Measurements from ENCODE around the gene RNF41. TPM values are rescaled to one million over a fixed set of nuclear protein-coding genes. Genes with fewer than 3 reads are reported as not detected.

RNF41 gene
- total and polyA plus RNA-seq, 2 of the 13 experiments (the other 11 are each of a cell fraction or from before 2014, with no cell fraction given), result 27.1 to 39.4 TPM

- 88% methylated on average over 1 of the region's 1 CpG for WGBS (ENCODE audit: low lambda C conversion rate)
- Histone ChIP-seq H3K9me3 (ENCODE audit: low read length) (no peaks in the 10 kb centered on the region), H3K4me2 (ENCODE audit: low read depth, low read length) (no peak overlapping the region), H3K4me1 (ENCODE audit: insufficient read depth, low read length) (no peaks in the 10 kb centered on the region), H3K27me3 (ENCODE audit: control insufficient read depth in 1 of 2, insufficient read depth in 2 of 2, low read length in 2 of 2) (no peaks in the 10 kb centered on the region), H3K79me2 (ENCODE audit: insufficient read depth, low read length) (no peaks in the 10 kb centered on the region), H3K27ac (ENCODE audit: extremely low read length, insufficient read depth, low read length) (no peak overlapping the region), H2AFZ (ENCODE audit: low read length) (no peak overlapping the region), H3K36me3 (replicated peaks in 1 of 2; ENCODE audit: control insufficient read depth in 1 of 2, insufficient read depth in 2 of 2, low read length in 2 of 2) (peaks cover 10 to 26% of the 10 kb centered on the region in 2 experiments), H3K4me3 (replicated peaks in 1 of 3; ENCODE audit: insufficient read depth in 1 of 3, low read depth in 2 of 3, low read length in 3 of 3) (no peak overlapping the region), H4K20me1 (ENCODE audit: insufficient read depth, low read length) (no peaks in the 10 kb centered on the region), H3K9ac (ENCODE audit: insufficient read depth, low read depth, low read length) (no peak overlapping the region)
- no TSS peak for BruUV-seq (replicated peaks)
- DNase-seq (ENCODE audit: low spot score) (no peak), ATAC-seq (no peak), FAIRE-seq (no peak)
- ChIA-PET POLR2A (interaction anchor here (1.6 kb wide), 1 partner anchor 19 kb away, joined by 11 read pairs; the partner anchor contains the start of gene RNF41), CTCF (ENCODE audit: low intra/inter-chr PET ratio, low total read pairs) (no interaction called here)
- TF ChIP-seq MEIS1 (CRISPR knock-in tag; IDR thresholded peaks at IDR 0.05; ENCODE audit: borderline replicate concordance) (no peak), ZBTB40 (IDR thresholded peaks at IDR 0.05) (peak; percentile 60), ZBTB40 (CRISPR knock-in tag; IDR thresholded peaks at IDR 0.05) (peak; percentile 92), NR2F6 (IDR thresholded peaks at IDR 0.05) (0 out of 2 replicates have a peak, but pooled peaks have one; percentile 21), NR2F6 (CRISPR knock-in tag; IDR thresholded peaks at IDR 0.05) (no peak), HINFP (CRISPR knock-in tag; IDR thresholded peaks at IDR 0.05; ENCODE audit: low read depth) (no peak), HMG20B (CRISPR knock-in tag; conservative IDR thresholded peaks at IDR 0.05) (no peak)
- TF ChIP-seq, protein P1, sequence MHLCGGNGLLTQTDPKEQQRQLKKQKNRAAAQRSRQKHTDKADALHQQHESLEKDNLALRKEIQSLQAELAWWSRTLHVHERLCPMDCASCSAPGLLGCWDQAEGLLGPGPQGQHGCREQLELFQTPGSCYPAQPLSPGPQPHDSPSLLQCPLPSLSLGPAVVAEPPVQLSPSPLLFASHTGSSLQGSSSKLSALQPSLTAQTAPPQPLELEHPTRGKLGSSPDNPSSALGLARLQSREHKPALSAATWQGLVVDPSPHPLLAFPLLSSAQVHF (CRISPR knock-in tag; IDR thresholded peaks at IDR 0.05), result no peak
- in situ Hi-C loops (cut with HindIII; ENCODE audit: extremely low pct_ligation_motif_present, low pct_unique_long_range_greater_than_20kb) (no loop called here), intact Hi-C loops (cut with micrococcal nuclease; ENCODE audit: unreplicated experiment) (no loop called here)
Measured at GRCh38 chr12:56202366-56202765, 19.4 kb downstream of the RNF41 start.

Measured in HepG2 (cell line).